Keratinocyte (primary cell): Measurements from ENCODE around the gene CUL1. TPM values are rescaled to one million over a fixed set of nuclear protein-coding genes. Genes with fewer than 3 reads are reported as not detected.

Experiments
- DNase-seq: peaks from one replicate; pipeline ENCODE4 v3.0.0-alpha.2; 2011; ENCODE audit warnings: low read depth, missing footprints, low spot score
- FAIRE-seq: peaks from 2 replicates; lab custom pipeline; 2011; peaks lifted over from hg19 to GRCh38; lab: Jason Lieb, UNC
- H2AFZ ChIP-seq: 2 replicates; pipeline ENCODE4 v1.6.0; 2012; ENCODE audit warnings: low read length, control low read depth, inconsistent platforms; ENCODE audit not compliant: control insufficient read depth
- H3K27ac ChIP-seq: 2 replicates; pipeline ENCODE4 v1.5.1; 2011; ENCODE audit warnings: low read length; ENCODE audit not compliant: control insufficient read depth, insufficient read depth
- H3K27me3 ChIP-seq: 3 replicates; pipeline ENCODE4 v1.6.0; 2011; ENCODE audit warnings: low read length; ENCODE audit not compliant: control insufficient read depth, insufficient read depth; ENCODE audit errors: extremely low read depth
- H3K36me3 ChIP-seq, 2 experiments: 2 replicates in 1 of 2; 3 replicates in 1 of 2; pipeline ENCODE4 v1.5.1; 2011; ENCODE audit warnings: low read length in 2 of 2, mild to moderate bottlenecking in 1 of 2; ENCODE audit not compliant: control insufficient read depth in 2 of 2, insufficient read depth in 2 of 2; ENCODE audit errors: extremely low read depth in 1 of 2
- H3K4me1 ChIP-seq: 3 replicates; pipeline ENCODE4 v1.5.1; 2011; ENCODE audit warnings: low read length; ENCODE audit not compliant: control insufficient read depth, insufficient read depth; ENCODE audit errors: extremely low read depth
- H3K4me2 ChIP-seq: 3 replicates; pipeline ENCODE4 v1.6.0; 2011; ENCODE audit warnings: low read depth, low read length; ENCODE audit not compliant: control insufficient read depth, insufficient read depth; ENCODE audit errors: extremely low read depth
- H3K4me3 ChIP-seq, 3 experiments: fragments of 200-600 bp in 1 of 3; sonication (generic) in 1 of 3; 2 replicates in 2 of 3; 3 replicates in 1 of 3; pipeline ENCODE4 v1.5.1; 2011 to 2016; ENCODE audit warnings: low read length in 3 of 3, mild to moderate bottlenecking in 3 of 3, control low read depth in 2 of 3, inconsistent platforms in 1 of 3, low read depth in 1 of 3, mixed read lengths in 1 of 3, mixed run types in 1 of 3, moderate library complexity in 1 of 3; ENCODE audit not compliant: control insufficient read depth in 2 of 3, insufficient read depth in 2 of 3; ENCODE audit errors: extremely low read depth in 1 of 3
- H3K79me2 ChIP-seq: 2 replicates; pipeline ENCODE4 v1.6.0; 2012; ENCODE audit warnings: low read length; ENCODE audit not compliant: control insufficient read depth, insufficient read depth
- H3K9ac ChIP-seq: 3 replicates; pipeline ENCODE4 v1.6.0; 2011; ENCODE audit warnings: low read length; ENCODE audit not compliant: control insufficient read depth, insufficient read depth; ENCODE audit errors: extremely low read depth
- H3K9me1 ChIP-seq: 3 replicates; pipeline ENCODE4 v1.6.0; 2011; ENCODE audit warnings: low read length; ENCODE audit not compliant: control insufficient read depth, insufficient read depth; ENCODE audit errors: extremely low read depth
- H3K9me3 ChIP-seq: 2 replicates; pipeline ENCODE4 v1.5.1; 2012; ENCODE audit warnings: low read depth, low read length; ENCODE audit not compliant: control insufficient read depth
- H4K20me1 ChIP-seq: 3 replicates; pipeline ENCODE4 v1.6.0; 2011; ENCODE audit warnings: low read length; ENCODE audit not compliant: control insufficient read depth, insufficient read depth; ENCODE audit errors: extremely low read depth
- CTCF ChIP-seq, 3 experiments: IDR thresholded peaks in 1 of 3; conservative IDR thresholded peaks in 1 of 3; optimal IDR thresholded peaks in 1 of 3; 2 replicates in 2 of 3; 3 replicates in 1 of 3; pipeline versions ENCODE3 to v1.5.1; 2011; ENCODE audit warnings: low read length in 3 of 3, mild to moderate bottlenecking in 3 of 3, moderate library complexity in 2 of 3, control low read depth in 1 of 3, inconsistent platforms in 1 of 3; ENCODE audit not compliant: insufficient read depth in 2 of 3; ENCODE audit errors: extremely low read depth in 1 of 3
- EZH2 ChIP-seq: IDR thresholded peaks from one replicate; pipeline ENCODE4 v1.6.1; 2012; ENCODE audit warnings: inconsistent platforms, mild to moderate bottlenecking, low read length, moderate library complexity
- dilution Hi-C: fragments of 300-500 bp; cut with MboI; formaldehyde crosslinking; loops from one replicate; pipeline ENCODE4 v1.7.0; 2020; ENCODE audit warnings: low sequenced_read_pairs; ENCODE audit not compliant: extremely low pct_ligation_motif_present
- polyA plus RNA-seq, 5 experiments: library from polyadenylated mRNA; depleted of rRNA in 3 of 5; stranded (reverse) in 3 of 5; stranded (forward) in 1 of 5; unstranded in 1 of 5; fragments of >200 nt; gene quantifications; 1 replicate in 1 of 5; 2 replicates in 3 of 5; 3 replicates in 1 of 5; pipeline versions ENCODE4 v1.2.1 to v1.2.3, GENCODE V29; 2011 to 2012; ENCODE audit warnings: missing spikeins in 2 of 5, low read depth in 1 of 5, low replicate concordance in 1 of 5

CUL1 gene
- polyA plus RNA-seq, 1 donor (not counting 4 experiments of a cell fraction or from before 2014, with no cell fraction given) = 55.4 TPM

- Histone ChIP-seq H3K27me3 (no peaks in the 10 kb centered on the region), H4K20me1 (no peaks in the 10 kb centered on the region), H3K9me3 (no peaks in the 10 kb centered on the region), H2AFZ (no peak overlapping the region), H3K79me2 (no peaks in the 10 kb centered on the region), H3K27ac (no peak overlapping the region), H3K4me3 (no peak overlapping the region), H3K36me3 (peaks cover 29 to 40% of the 10 kb centered on the region in 2 experiments), H3K9ac (no peak overlapping the region), H3K4me2 (no peak overlapping the region), H3K4me1 (no peaks in the 10 kb centered on the region), H3K9me1 (no peaks in the 10 kb centered on the region)
- DNase-seq (no peak), FAIRE-seq (no peak)
- TF ChIP-seq CTCF (optimal IDR thresholded peaks at IDR 0.05 in 1 of 3, IDR thresholded peaks at IDR 0.05 in 1 of 3, conservative IDR thresholded peaks at IDR 0.05 in 1 of 3; ENCODE audit: extremely low read depth in 1 of 3, insufficient read depth in 2 of 3, low read length in 3 of 3) = no peak
- no peak for TF ChIP-seq EZH2
- dilution Hi-C loops = no loop called here
Measured at GRCh38 chr7:148790131-148790726, 91.5 kb downstream of the CUL1 start.

DNA sequence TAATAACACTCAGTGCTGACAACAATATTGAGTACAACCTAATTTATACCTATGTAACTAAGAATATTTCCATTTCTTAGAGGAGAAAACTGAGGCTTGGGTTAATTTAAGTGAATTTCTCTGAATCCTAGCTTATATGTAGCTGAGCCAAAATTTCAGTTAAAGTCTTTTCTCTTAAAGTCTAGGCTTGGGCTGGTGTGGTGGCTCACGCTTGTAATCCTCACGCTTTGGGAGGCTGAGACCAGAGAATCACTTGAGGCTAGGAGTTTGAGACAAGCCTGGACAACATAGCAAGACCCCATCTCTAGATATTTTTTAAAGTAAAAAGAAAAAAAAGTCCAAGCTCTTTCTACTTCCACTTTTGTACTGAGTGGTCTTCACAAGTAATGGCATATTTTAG, 92.1 kb downstream of the CUL1 start:
- no peak for DNase-seq
- no peak overlapping the region for H3K4me3 ChIP-seq
- TF ChIP-seq CTCF (optimal IDR thresholded peaks at IDR 0.05 in 1 of 3, IDR thresholded peaks at IDR 0.05 in 1 of 3, conservative IDR thresholded peaks at IDR 0.05 in 1 of 3; ENCODE audit: extremely low read depth in 1 of 3, insufficient read depth in 2 of 3, low read length in 3 of 3) (no peak), EZH2 (no peak)
- H3K9me3 ChIP-seq = no peaks in the 10 kb centered on the region
- peaks cover 29 to 40% of the 10 kb centered on the region in 2 experiments for H3K36me3 ChIP-seq
- dilution Hi-C loops = no loop called here
- no peak overlapping the region for H3K27ac ChIP-seq
- H3K9ac ChIP-seq = no peak overlapping the region
- H3K4me2 ChIP-seq = no peak overlapping the region
- no peak for FAIRE-seq
- H3K9me1 ChIP-seq = no peaks in the 10 kb centered on the region
- no peak overlapping the region for H2AFZ ChIP-seq
- H3K27me3 ChIP-seq = no peaks in the 10 kb centered on the region
- no peaks in the 10 kb centered on the region for H3K4me1 ChIP-seq
- H4K20me1 ChIP-seq = no peaks in the 10 kb centered on the region
- H3K79me2 ChIP-seq = no peaks in the 10 kb centered on the region
